SK-N-DZ (cell line): ENCODE results near the gene ACSL5.
"Not testable (repeated sequence)": the region's sequence is repeated elsewhere in the genome, so short reads cannot be mapped to it uniquely, and the experiment has no call there.

ENCODE experiments used
- DNase-seq: peaks from one replicate; pipeline ENCODE4 v3.0.0-alpha.2; 2015; ENCODE audit warnings: low spot score

ACSL5 gene

GRCh38 chr10:112461029-112461887 lies 87.3 kb downstream of the ACSL5 start:
- no peak for DNase-seq

GRCh38 chr10:112464074-112464473 lies 90.2 kb downstream of the ACSL5 start:
- not testable (repeated sequence) for DNase-seq

DNA sequence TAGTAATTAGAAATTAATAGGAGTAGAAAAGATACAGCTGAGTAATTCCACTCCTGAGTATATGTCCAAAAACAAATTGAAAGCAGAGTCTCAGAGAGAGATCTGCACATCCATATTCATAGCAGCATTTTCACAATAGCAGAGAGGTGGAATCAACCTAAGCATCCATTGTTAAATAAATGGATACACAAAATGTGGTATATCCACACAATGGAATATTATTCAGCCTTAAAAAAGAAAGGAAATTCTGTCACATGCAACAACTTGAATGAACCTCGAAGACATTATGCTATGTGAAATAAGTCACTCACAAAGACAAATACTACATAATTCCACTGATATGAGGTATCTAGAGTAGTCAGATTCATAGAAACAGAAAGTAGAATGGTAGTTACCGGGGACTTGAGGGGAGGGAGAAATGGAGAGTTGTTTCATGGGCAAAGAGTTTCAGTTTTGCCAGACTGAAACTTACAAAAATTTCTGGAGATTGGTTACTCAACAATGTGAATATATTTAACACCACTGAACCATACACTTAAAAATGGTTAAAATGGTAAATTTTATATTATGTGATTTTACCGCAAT lies 91.5 kb downstream of the ACSL5 start:
- no peak for DNase-seq

DNA sequence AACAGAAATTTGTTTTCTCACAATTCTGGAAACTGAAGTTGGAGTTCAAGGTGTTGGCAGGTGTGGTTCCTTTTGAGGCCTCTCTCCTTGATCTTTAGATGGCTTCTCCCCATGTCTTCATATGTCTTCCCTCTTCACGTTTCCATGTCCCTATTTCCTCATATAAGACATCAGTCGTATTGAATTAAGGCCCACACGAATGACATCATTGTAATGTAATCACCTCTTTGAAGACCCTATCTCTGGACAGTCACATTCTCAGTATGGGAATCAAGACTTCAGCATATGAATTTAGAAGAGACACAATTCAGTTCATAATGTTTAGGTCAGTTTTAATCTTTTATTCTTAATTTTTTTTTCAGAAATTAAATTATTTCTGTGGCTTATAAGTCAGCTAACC lies 92.9 kb downstream of the ACSL5 start:
- DNase-seq, result no peak

- DNase-seq, result no peak
Observed at GRCh38 chr10:112467541-112468075, 93.7 kb downstream of the ACSL5 start.

- DNase-seq, result peak; percentile 57
Observed at GRCh38 chr10:112471878-112472487, 98.1 kb downstream of the ACSL5 start.

DNA sequence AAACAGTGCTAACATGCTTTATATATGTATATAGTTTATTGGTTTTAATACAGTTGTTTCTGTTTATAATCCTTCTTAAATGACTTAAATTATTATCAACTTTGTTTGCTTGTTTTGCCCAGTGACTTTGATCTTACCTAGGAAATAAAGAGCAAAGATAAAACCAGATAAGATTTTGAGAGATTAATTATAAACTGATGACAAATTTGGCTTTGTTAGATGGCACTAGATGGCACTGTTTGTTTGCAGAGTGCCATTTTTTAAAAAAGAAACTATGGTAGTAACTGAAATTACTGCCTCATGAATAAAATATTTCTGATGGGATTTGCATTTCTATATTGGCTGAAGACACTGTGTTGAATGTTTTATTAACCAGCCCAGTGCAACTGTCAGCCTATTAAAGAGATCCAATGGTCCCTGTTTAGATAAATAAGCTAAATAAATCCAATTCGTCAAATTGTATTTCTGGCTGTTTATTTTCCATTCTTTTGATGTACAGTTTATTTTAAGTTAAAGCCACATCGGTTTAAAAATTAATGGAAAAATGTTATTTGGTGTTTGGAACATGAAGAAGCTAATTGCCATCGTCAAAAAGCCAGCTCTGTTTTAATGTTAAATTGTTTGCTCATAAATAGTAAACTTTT lies 101.8 kb downstream of the ACSL5 start:
- no peak for DNase-seq
